SKM-1 (cell line): ENCODE data around the gene TMEM145.
"Not testable (repeated sequence)": the region's sequence is repeated elsewhere in the genome, so short reads cannot be mapped to it uniquely, and the experiment has no call there.

Experiments
- DNase-seq: peaks from one replicate; lab custom pipeline; 2025; ENCODE audit not compliant: unreplicated experiment; lab: John Stamatoyannopoulos, UW

Gene TMEM145

DNA sequence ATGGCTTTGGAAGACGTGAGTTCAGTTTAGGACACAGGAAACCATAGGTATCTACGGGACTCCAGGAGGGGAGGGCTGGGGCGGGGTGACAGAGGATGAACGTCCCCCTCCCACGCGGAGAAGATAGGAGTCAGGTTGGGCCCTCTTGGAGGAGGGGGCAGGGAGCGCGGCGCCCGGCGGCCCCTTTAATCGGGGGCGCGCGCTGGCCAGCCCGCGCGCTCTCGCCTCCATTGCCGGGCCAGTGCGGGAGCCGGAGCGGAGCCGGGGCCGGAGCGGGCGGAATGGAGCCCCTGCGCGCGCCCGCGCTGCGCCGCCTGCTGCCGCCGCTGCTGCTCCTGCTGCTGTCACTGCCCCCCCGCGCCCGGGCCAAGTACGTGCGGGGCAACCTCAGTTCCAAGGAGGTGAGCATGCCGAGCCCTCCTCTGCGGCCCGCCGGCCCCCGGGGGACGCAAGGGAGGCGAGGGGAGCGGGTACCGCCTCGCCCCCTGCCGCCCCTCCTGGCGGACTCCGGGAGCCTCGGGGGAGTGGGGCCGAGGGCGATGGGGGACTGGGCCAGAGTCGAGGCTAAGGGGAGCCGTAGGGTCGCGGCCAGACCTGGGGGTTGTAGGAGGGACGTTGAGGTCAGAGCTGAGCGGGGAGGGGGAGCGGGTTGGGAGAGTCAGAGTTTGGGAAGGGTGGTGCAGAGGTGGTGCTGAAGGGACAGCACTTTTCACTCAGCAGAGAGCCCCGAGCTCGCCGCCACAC lies at the start of gene TMEM145:
Gene TMEM145 (plus strand): TSS at position 214 of the 744 bp plus-strand sequence. CDS start 68 bp downstream, at position 282.
- no peak for DNase-seq

DNA sequence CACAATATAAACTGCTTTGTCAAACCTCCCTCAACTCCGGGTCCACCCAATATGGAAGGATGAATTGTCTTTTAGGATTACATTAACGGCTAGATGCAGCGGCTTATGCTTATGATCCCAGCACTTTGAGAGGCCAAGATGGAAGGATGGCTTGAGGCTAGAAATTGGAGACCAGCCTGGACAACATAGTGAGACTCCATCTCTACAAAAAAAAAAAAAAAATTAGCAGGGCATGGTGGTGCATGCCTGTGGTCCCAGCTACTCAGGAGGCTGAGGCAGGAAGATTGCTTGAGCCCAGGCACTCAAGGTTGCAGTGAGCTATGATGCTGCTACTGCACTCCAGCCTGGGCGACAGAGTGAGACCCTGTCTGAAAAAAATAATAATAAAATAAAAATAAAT lies 47.0 kb upstream of the TMEM145 start:
- not testable (repeated sequence) for DNase-seq

DNA sequence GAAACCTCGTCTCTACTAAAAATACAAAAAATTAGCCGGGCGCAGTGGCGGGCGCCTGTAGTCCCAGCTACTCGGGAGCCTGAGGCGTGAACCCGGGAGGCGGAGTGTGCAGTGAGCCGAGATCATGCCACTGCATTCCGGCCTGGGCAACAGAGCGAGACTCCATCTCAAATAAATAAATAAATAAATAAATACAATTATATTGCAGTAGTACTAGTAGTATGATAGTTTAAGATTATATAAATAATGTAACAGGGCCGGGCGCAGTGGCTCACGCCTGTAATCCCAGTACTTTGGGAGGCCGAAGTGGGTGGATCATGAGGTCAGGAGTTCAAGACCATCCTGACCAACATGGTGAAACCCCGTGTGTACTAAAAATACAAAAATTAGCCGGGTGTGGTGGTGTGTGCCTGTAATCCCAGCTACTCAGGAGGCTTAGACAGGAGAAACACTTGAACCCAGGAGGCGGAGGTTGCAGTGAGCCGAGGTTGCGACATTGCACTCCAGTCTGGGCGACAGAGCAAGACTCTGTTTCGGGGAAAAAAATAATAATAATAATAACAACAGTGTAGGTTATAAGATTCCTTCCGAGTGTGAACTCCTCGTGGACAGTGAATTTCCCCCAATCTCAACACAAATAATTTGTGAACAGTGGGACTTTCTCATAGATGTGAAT lies 46.0 kb upstream of the TMEM145 start:
- DNase-seq: not testable (repeated sequence)

DNA sequence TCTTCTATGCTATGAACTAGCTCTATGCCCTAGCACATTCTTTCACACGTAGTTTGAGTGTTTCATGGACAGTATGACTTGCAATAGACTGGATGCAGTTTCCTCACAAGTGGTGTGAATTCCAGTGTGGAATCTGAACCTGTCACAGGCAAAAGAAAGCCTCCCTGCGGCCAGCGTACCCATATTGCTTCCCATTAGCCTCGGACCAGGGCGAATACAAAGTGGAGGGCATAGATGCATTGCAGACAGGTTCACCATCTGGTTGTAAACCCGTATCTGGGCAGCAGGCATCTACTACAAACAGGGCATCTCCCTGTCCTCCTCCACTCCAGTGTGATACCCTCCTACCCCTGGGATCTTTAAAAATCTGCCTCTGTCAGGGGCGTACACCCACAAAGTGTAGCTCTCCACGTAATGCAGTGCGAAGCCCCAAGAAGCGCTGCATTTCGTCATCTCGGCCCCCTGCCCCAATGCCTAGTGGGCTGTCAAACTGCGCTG lies 45.4 kb upstream of the TMEM145 start:
- no peak for DNase-seq

DNA sequence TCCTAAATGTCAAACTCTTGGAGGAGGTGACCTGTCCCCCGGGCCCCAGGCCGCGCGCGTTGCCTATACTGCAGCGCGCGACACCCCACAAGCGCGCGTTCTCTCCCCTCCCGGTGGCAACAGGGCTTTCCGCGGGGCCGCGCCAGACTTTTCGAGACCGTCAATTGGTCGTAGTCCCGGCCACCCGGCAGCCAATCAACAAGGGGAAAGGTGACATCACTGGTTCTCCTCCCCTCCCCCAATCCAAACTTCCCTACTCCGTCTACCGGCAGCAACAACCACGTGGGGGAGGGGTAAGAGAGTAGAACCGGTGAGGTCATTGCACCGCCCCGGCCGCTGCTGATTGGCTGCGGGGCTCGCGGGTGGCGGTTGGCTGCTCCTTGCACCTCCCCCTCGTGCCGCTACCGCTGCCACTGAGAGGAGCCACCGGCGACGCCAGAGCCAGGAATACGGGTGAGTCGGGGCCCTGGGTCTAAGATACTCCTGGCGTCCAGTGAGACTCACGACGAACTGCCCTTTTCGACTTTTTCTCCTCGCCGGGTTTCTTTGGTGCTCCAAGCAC lies 44.9 kb upstream of the TMEM145 start:
- peak; percentile 82 for DNase-seq

- peak; percentile 98 for DNase-seq
Measured at GRCh38 chr19:42268704-42269477, 44.2 kb upstream of the TMEM145 start, which contains the start of gene CIC. TSS of gene CIC (plus strand) at chr19:42269252. CDS start at chr19:42271784, 2,532 bp downstream.

DNA sequence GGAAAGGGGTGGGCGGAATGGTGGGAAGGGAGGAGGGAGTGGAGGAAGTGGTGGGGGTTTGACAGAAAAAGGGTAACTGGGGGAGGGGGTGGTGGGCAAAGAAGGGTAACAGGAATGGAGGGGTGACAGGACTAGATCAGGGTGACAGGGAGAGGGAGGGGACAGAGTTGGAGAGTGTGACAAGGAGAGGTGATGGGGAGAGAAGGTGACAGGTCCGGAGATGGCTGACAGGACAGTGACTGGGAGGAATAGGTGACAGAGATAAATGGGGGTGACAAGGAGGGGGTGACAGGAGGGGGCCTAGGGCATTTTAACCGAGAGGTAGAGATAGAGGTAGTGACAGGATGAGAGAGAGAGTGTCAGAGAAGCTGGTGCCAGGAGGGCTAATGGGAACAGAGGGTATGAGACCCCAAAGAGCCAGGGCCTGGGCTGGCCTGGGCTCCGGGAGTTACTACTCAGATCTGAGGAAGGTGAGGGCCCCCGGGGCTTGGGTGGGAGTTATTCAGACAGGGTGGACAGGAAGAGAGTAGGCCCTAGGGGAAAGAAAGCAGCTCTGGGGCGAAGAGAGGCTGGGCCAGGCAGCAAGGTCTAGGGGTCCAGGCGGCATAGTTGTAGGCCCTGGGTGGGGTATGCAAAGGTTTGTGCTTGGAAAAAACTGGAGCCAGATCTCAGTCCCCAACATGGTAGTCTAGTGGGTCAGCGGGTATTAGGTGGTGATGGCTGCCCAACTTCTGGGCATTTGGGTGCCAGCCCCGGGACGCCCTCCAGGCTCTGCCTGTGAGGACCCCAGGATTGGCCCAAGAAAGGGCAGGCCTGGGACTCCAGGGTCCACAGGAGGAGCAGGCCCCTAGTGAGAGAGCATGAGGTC lies 43.4 kb upstream of the TMEM145 start:
- DNase-seq: no peak

DNA sequence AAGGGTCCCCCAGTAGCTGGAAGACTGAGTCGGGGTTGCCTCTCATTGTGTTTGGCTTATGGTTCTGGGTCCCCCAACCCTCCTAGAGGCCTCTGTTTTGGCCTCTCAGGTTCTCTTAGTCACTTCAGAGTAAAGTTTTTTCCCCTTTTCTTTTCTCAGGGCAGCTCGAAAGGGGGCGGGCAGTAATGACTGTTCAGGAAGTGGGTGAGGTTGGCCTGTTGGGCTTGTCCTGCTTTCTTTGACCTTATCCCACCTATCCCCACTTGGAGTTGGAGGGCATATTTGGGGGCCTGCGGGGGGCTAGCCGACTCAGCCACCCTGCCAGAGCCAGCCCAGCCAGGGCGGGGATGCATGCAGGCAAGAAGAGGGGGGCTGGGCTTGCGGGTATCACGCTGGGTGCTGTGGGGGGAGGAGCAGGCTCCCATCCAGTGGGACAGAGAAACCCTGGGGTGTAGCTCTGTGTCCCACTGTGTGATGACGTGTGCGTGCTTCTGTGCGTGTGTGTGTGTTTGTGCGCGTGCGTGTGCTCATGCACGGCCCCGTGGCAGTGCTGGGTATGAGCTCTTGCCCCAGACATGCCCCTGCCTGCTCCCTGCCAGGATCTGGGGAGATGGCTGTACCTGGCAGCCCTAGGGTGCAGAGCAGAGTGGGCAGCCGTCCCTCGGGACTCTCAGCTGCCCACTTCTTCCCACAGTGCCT lies 42.6 kb upstream of the TMEM145 start:
- no peak for DNase-seq

- no peak for DNase-seq
Measured at GRCh38 chr19:42271045-42271419, 42.1 kb upstream of the TMEM145 start.

- DNase-seq: no peak
Measured at GRCh38 chr19:42271861-42272534, 41.1 kb upstream of the TMEM145 start.

GRCh38 chr19:42272535-42272897 lies 40.6 kb upstream of the TMEM145 start:
- DNase-seq: no peak

DNA sequence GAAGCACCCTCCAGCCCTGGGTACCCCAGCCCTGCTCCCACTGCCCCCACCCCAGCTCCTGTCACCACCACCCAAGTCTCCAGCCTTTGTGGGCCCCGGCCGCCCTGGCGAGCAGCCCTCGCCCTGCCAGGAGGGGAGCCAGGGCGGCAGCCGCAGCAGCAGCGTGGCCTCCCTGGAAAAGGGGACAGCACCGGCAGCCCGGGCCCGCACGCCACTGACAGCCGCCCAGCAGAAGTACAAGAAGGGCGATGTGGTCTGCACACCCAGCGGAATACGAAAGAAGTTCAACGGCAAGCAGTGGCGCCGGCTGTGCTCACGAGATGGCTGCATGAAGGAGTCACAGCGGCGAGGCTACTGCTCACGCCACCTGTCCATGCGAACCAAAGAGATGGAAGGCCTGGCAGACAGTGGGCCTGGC lies 40.1 kb upstream of the TMEM145 start:
- no peak for DNase-seq

DNA sequence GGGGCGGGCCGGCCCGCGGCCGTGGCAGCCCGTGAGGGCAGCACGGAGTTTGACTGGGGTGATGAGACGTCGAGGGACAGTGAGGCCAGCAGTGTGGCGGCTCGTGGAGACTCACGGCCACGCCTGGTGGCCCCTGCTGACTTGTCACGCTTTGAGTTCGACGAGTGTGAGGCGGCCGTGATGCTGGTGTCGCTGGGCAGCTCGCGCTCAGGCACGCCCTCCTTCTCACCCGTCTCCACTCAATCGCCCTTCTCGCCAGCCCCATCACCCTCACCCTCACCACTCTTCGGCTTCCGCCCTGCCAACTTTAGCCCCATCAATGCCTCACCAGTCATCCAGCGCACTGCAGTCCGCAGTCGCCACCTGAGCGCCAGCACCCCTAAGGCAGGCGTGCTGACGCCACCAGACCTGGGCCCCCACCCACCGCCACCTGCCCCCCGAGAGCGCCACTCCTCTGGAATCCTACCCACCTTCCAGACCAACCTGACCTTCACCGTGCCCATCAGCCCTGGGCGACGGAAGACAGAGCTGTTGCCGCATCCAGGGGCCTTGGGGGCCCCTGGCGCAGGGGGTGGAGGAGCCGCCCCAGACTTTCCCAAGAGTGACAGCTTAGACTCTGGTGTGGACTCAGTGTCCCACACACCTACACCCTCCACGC lies 39.6 kb upstream of the TMEM145 start:
- DNase-seq: no peak

GRCh38 chr19:42274065-42274682 lies 38.9 kb upstream of the TMEM145 start:
- DNase-seq: no peak

DNA sequence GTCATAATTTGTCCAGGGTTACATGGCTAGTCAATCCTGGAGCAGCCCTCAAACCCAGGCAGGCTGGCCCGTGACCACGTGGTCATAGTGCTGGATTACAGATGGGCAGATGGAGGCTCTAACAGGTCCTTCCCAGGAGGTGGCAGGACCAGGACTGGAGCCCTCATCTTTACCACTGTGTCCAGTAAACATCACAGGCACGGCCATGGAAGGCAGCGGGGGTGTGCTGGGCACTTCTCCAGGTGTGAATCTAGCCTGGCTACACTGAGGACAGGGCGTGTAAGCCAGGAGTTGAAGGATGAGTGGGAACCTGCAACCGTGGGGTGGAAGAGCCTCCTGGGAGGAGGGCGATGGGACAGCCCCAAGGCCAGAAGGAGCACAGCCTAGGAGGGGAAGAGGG lies 38.0 kb upstream of the TMEM145 start:
- no peak for DNase-seq

GRCh38 chr19:42275517-42275916 lies 37.6 kb upstream of the TMEM145 start:
- DNase-seq: no peak

DNA sequence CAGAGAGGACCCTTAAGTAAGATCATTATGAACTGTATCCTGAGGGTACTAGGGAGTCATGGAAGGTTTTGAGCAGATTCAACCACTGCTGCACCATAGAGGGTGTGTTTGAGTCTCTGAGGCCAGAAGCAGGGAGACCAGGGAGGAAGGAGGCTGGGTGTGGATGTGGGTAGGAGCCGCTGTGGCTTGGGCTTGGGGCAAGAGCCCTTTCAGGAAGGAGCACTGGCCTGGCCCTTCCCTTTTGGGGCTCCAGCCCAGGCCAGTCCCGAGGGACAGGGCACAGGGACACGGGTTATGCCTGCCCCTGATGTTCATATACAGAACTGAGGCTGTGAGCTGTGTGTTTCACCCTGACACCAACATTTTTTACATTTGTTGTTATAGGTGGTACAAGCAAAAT lies 36.8 kb upstream of the TMEM145 start:
- no peak for DNase-seq

DNA sequence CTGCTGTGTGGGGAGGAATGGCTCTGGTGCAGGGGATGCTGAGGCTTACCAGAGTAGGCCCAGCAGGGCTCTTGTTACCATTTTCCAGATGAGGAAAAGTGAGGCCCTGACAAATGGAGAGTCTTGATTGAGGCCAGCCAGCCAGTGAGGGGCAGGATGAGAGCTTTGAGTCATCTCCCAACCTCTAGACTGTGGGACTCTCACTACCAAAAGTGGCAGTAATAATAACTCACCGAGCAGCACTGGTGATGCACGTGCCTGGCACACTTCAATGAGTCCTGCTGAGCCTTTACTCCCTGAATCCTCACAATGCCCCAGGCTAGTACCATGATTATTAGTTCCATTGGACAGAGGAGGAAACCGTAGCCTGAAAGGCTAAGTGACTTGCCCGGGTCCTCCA lies 36.3 kb upstream of the TMEM145 start:
- DNase-seq: no peak
